Astrocyte (in vitro differentiated cells and primary cell): ENCODE measurements around the gene HAL. TPM values are rescaled to one million over a fixed set of nuclear protein-coding genes. Genes with fewer than 3 reads are reported as not detected.

Experiments used
- DNase-seq: peaks from one replicate; pipeline ENCODE4 v3.0.0-alpha.2; 2010; ENCODE audit warnings: low read depth
- FAIRE-seq: peaks from 2 replicates; lab custom pipeline; 2011; peaks lifted over from hg19 to GRCh38; lab: Jason Lieb, UNC
- H2AFZ ChIP-seq: 2 replicates; pipeline ENCODE4 v1.6.0; 2012; ENCODE audit warnings: low read depth, low read length, inconsistent platforms
- H3K27ac ChIP-seq: 2 replicates; pipeline ENCODE4 v1.5.1; 2011; ENCODE audit warnings: low read depth, low read length, inconsistent platforms
- H3K27me3 ChIP-seq: 2 replicates; pipeline ENCODE4 v1.6.0; 2011; ENCODE audit warnings: low read length, inconsistent platforms; ENCODE audit not compliant: insufficient read depth
- H3K36me3 ChIP-seq: 2 replicates; pipeline ENCODE4 v1.5.1; 2011; ENCODE audit warnings: low read length, inconsistent platforms; ENCODE audit not compliant: insufficient read depth
- H3K4me1 ChIP-seq: 2 replicates; pipeline ENCODE4 v1.5.1; 2011; ENCODE audit warnings: low read length, inconsistent platforms; ENCODE audit not compliant: insufficient read depth
- H3K4me2 ChIP-seq: 2 replicates; pipeline ENCODE4 v1.6.0; 2012; ENCODE audit warnings: low read length, inconsistent platforms
- H3K4me3 ChIP-seq: 2 replicates; pipeline ENCODE4 v1.5.1; 2011; ENCODE audit warnings: low read depth, mild to moderate bottlenecking, low read length, inconsistent platforms; ENCODE audit not compliant: insufficient read depth
- H3K79me2 ChIP-seq: 2 replicates; pipeline ENCODE4 v1.6.0; 2012; ENCODE audit warnings: mild to moderate bottlenecking, low read length, inconsistent platforms; ENCODE audit not compliant: insufficient read depth
- H3K9ac ChIP-seq: 2 replicates; pipeline ENCODE4 v1.6.0; 2012; ENCODE audit warnings: mild to moderate bottlenecking, low read length, inconsistent platforms
- H3K9me3 ChIP-seq: 2 replicates; pipeline ENCODE4 v1.5.1; 2012; ENCODE audit warnings: low read depth, mild to moderate bottlenecking, low read length, inconsistent platforms; ENCODE audit not compliant: insufficient read depth
- H4K20me1 ChIP-seq: 2 replicates; pipeline ENCODE4 v1.6.0; 2012; ENCODE audit warnings: low read length, inconsistent platforms; ENCODE audit not compliant: insufficient read depth
- H3K27ac Mint-ChIP-seq: one replicate; pipeline ENCODE4 v1.8.0; 2021; ENCODE audit warnings: mild to moderate bottlenecking, mixed read lengths; ENCODE audit not compliant: unreplicated experiment
- H3K27me3 Mint-ChIP-seq: one replicate; pipeline ENCODE4 v1.8.0; 2021; ENCODE audit warnings: low read depth, mixed read lengths; ENCODE audit not compliant: unreplicated experiment
- H3K36me3 Mint-ChIP-seq: one replicate; pipeline ENCODE4 v1.8.0; 2021; ENCODE audit warnings: low read depth, mixed read lengths; ENCODE audit not compliant: unreplicated experiment
- H3K4me1 Mint-ChIP-seq: one replicate; pipeline ENCODE4 v1.8.0; 2021; ENCODE audit warnings: low read depth, mixed read lengths; ENCODE audit not compliant: unreplicated experiment
- H3K4me3 Mint-ChIP-seq: one replicate; pipeline ENCODE4 v1.8.0; 2021; ENCODE audit warnings: mild to moderate bottlenecking, moderate library complexity, mixed read lengths; ENCODE audit not compliant: unreplicated experiment
- H3K9me3 Mint-ChIP-seq: one replicate; pipeline ENCODE4 v1.8.0; 2021; ENCODE audit warnings: mild to moderate bottlenecking, mixed read lengths; ENCODE audit not compliant: unreplicated experiment
- CTCF ChIP-seq: IDR thresholded peaks from 2 replicates; pipeline ENCODE4 v1.5.1; 2011; ENCODE audit warnings: low read depth, mild to moderate bottlenecking, inconsistent platforms, low read length, moderate library complexity; ENCODE audit not compliant: insufficient read depth
- EZH2 ChIP-seq: IDR thresholded peaks from 2 replicates; pipeline ENCODE4 v1.6.1; 2012; ENCODE audit warnings: mild to moderate bottlenecking, low read length, inconsistent platforms; ENCODE audit not compliant: insufficient read depth
- total RNA-seq: library from RNA; stranded (reverse); gene quantifications from 2 replicates; pipeline ENCODE4 v1.2.1, GENCODE V29; 2021

The HAL gene
- total RNA-seq, 1 donor from 2014 or later: 0.20 TPM

GRCh38 chr12:95967301-95967700, 28.8 kb downstream of the HAL start:
- no peak for TF ChIP-seq EZH2
- TF ChIP-seq CTCF: no peak
- Histone ChIP-seq H2AFZ (no peak overlapping the region), H3K79me2 (no peaks in the 10 kb centered on the region), H3K9me3 (no peaks in the 10 kb centered on the region), H4K20me1 (no peaks in the 10 kb centered on the region), H3K4me2 (no peak overlapping the region), H3K36me3 (no peaks in the 10 kb centered on the region), H3K9ac (no peak overlapping the region), H3K4me1 (no peaks in the 10 kb centered on the region), H3K27me3 (peaks cover 2% of the 10 kb centered on the region), H3K4me3 (no peak overlapping the region), H3K27ac (no peak overlapping the region)
- Mint-ChIP-seq H3K27ac (no peak overlapping the region), H3K4me3 (no peak overlapping the region), H3K27me3 (no peaks in the 10 kb centered on the region), H3K36me3 (peaks cover 2% of the 10 kb centered on the region), H3K4me1 (no peaks in the 10 kb centered on the region), H3K9me3 (no peaks in the 10 kb centered on the region)
- DNase-seq (no peak), FAIRE-seq (no peak)

- Histone ChIP-seq H3K4me3 (no peak overlapping the region), H3K27ac (no peak overlapping the region), H3K27me3 (peaks cover 3% of the 10 kb centered on the region), H3K9me3 (no peaks in the 10 kb centered on the region), H2AFZ (no peak overlapping the region), H3K9ac (no peak overlapping the region), H3K79me2 (no peaks in the 10 kb centered on the region), H3K4me2 (no peak overlapping the region), H3K4me1 (no peaks in the 10 kb centered on the region), H3K36me3 (no peaks in the 10 kb centered on the region), H4K20me1 (no peaks in the 10 kb centered on the region)
- DNase-seq (no peak), FAIRE-seq (no peak)
- H3K27me3 Mint-ChIP-seq: peaks cover 2% of the 10 kb centered on the region
- H3K9me3 Mint-ChIP-seq: no peaks in the 10 kb centered on the region
- H3K4me3 Mint-ChIP-seq: no peak overlapping the region
- no peaks in the 10 kb centered on the region for H3K4me1 Mint-ChIP-seq
- no peak overlapping the region for H3K27ac Mint-ChIP-seq
- peaks cover 2% of the 10 kb centered on the region for H3K36me3 Mint-ChIP-seq
- TF ChIP-seq CTCF (no peak), EZH2 (no peak)
Measured at GRCh38 chr12:95966287-95966870, 29.8 kb downstream of the HAL start.

- no peaks in the 10 kb centered on the region for H3K4me1 ChIP-seq
- Mint-ChIP-seq H3K4me1 (no peaks in the 10 kb centered on the region), H3K27me3 (peaks cover 5% of the 10 kb centered on the region), H3K4me3 (no peak overlapping the region), H3K9me3 (no peaks in the 10 kb centered on the region), H3K27ac (no peak overlapping the region), H3K36me3 (peaks cover 2% of the 10 kb centered on the region)
- H2AFZ ChIP-seq: no peak overlapping the region
- FAIRE-seq (no peak), DNase-seq (no peak)
- H3K9ac ChIP-seq: no peak overlapping the region
- no peak overlapping the region for H3K4me3 ChIP-seq
- no peaks in the 10 kb centered on the region for H4K20me1 ChIP-seq
- H3K9me3 ChIP-seq: no peaks in the 10 kb centered on the region
- no peaks in the 10 kb centered on the region for H3K36me3 ChIP-seq
- no peaks in the 10 kb centered on the region for H3K79me2 ChIP-seq
- H3K4me2 ChIP-seq: no peak overlapping the region
- TF ChIP-seq CTCF (no peak), EZH2 (no peak)
- peaks cover 3% of the 10 kb centered on the region for H3K27me3 ChIP-seq
- no peak overlapping the region for H3K27ac ChIP-seq
Measured at GRCh38 chr12:95963096-95963495, 33.0 kb downstream of the HAL start.
